Raji (cell line): ENCODE data around the gene CHKB.

ENCODE experiments used
- POLR2A ChIP-seq: IDR thresholded peaks from 2 replicates; pipeline ENCODE4 v1.6.1; 2011; ENCODE audit warnings: low read depth, low read length, control low read depth; ENCODE audit not compliant: insufficient read depth

CHKB gene

DNA sequence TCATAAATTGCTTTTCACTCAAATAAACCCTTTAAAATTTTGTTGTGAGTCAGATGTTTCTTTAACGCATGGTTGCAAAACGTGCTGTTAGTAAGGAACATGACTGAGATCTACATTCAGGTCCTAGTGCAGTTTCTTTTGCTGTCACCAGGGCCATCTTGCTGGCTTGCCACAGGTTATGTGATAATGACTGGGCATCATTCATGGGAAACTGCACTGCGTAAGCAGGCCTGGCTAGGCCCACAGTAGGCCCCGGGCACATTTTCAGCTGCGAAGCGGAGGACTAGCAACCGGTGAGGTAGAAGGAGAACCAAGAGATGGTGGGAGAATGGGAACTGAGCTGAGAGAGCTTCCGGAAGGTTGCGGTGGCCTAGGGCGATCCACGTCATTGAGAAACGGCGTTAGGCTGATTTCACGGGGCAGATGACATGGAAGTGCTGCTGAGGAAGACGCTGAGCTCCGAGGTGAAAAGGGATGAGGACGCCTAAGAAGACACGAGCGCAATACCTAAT is 40.2 kb downstream of the CHKB start:
- no peak for TF ChIP-seq POLR2A

GRCh38 chr22:50540381-50540780 is 42.3 kb downstream of the CHKB start:
- TF ChIP-seq POLR2A = no peak

DNA sequence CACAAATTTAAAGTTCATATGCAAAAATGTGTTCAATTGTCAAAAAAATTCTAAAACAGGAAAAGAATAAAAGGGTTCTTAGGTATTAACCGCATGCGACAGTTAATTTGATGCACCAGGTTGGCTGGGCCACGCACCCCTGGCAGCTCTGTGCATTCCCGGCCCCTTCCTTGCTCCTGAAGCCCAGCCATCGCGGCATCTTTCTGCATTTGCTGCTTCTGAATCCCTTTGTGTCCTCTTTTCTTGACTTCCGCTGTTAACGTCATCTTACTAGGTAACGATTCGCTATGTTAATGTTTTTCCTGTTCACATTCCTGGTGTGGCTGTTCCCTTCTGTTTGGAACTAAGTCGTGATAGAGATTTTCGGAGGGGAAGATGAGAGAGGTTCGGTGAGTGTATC is 44.9 kb downstream of the CHKB start:
- no peak for TF ChIP-seq POLR2A

GRCh38 chr22:50536226-50536625 is 46.4 kb downstream of the CHKB start:
- TF ChIP-seq POLR2A = no peak

- TF ChIP-seq POLR2A = peak; percentile 53
These were observed 47.5 kb downstream of the CHKB start for GRCh38 chr22:50535113-50535512.

DNA sequence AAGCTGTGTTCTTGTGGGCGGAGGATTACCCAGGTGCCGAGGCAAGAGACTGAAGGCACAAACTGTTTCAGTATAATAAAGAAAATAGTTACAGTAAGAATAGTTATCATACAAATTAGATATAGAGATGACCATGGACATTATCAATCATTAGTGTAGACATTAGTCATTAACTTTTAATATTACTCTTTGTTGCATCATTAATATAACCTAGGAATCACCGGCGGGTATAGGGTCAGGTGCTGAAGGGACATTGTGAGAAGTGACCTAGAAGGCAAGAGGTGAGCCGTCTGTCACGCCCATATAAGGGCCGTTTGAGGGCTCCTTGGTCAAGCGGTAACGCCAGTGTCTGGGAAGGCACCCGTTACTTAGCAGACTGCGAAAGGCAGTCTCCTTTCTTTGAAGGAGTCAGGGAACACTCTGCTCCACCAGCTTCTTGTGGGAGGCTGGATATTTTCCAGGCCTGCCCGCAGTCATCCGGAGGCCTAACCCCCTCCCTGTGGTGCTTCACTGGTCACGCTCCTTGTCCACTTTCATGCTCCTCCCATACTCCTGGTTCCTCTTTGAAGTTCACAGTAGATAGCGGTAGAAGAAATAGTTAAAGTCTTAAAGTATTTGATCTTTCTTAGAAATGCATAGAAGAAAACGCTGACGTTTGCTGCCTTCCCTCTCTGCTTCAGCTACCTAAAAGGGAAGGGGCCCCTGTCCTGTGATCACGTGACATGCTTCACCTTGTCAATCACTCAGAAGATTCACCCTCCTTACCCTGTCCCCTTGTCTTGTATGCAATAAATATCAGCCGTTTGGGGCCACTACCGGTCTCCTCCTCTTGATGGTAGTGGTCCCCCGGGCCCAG is 48.6 kb downstream of the CHKB start:
- TF ChIP-seq POLR2A = peak; percentile 64

GRCh38 chr22:50532824-50533796 is 49.5 kb downstream of the CHKB start:
- no peak for TF ChIP-seq POLR2A

- TF ChIP-seq POLR2A = no peak; the same call in 1 of the 2 replicates
These were observed 50.5 kb downstream of the CHKB start for GRCh38 chr22:50531962-50532674.

GRCh38 chr22:50531546-50531961 is 51.1 kb downstream of the CHKB start:
- TF ChIP-seq POLR2A = peak; percentile 67

DNA sequence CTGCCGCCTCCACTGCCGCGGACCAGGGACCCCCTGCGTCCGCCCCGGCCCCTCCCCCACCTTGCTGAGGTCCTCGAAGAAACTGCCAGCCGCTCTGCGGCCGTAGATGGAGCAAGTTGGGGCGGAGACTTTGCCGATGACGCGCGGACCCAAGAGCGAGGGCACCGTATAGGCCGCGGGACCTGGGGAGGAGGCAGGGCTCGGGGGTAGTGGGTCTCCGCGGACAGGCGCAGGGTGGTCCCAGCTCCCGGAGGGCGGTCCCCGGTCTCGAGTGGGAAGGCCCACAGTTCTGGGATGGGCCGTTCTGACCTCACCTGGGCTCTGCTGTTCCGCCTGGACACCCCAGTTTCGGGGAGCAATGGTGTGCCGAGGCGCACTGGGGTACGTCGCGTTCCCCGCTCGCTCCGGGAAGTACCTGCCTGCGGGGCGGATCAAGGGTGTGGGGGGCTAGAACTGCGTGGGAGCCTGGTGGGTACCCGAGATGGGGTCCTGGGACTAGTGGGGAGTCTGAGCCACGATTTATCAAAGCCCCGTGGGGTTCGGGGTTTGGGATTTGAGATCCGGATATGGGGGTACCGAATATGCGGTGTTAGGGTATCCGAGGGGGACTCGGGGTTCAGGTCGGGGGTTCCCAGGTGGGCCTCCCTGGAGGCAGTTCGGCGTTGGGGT is 51.6 kb downstream of the CHKB start:
- peak; percentile 72 for TF ChIP-seq POLR2A

DNA sequence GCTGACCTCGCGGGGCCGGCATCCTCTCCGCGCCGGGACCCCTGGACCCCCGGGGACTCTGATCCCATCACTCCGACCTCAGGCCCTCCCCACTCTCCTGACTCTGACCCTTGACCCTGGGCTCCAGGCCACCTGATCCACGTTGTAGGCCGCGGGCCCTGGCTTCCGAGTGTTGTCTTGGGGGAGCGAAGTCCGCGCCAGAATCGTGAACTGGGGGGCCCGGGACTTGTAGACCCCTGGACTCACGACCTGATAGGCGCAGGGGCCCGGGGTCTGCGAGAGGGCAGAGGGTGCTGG is 52.1 kb downstream of the CHKB start:
- TF ChIP-seq POLR2A = no peak

DNA sequence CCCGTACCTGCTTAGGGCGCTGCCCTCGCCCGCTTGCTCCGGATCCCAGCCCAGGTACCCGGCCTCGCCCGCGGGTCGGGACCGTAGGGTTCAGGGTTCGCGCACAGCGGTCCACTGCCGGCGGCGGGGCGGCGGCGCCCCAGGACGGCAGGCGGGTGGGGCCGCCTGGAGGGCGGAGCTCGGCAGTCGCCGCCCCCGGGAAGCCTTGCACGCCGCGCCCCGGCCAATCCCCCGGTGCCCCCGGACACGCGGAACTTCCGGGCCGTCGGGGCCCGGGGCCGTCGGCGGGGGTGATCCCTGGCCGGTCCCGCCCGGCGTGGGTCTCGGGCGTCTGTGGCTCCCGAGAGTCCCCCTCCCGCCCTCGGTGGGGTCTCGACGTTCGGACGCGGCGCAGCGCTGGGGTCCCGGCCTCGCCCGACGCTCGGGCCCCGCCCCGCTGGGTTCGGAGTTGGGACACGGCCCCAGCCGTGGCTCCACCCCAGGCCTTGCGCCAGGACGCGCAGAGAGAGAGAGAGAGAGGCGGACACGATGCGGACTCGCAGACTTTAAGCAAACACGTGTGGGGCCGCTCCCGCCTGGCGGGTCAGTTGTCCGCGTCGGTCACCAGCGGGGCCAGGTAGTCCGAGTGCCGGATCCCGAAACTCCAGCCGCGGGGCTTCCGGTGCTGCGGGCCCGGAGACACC is 52.6 kb downstream of the CHKB start, which contains the start of gene TYMP:
TSS of gene TYMP (minus strand) at position 116 of the 683 bp plus-strand sequence. CDS start 303 bp downstream, outside the sequence.
- peak; percentile 57; the same call in 1 of the 2 replicates for TF ChIP-seq POLR2A

DNA sequence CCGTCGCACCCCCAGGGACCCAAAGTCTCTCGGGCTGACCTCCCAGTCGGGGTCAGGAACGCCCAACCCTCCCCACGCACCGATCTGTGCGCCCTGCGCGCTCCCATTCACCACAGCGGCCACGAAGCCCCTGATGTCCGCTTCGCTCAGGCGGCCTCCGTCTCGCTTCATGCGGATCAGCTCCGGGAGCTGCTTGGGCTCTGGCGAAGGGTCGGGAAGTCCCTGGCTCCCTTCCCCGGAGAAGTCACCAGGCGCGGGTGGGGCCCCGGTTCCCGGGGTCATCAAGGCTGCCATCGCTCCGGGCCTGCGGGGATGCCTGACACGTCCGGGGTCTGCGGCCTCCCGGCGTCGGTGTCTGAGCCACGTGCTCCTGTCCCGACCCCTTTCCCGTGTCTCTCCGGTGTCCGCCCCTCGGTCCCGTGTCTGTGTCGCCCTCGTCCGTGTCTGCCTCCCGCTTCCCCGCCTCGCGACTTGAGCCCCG is 53.2 kb downstream of the CHKB start:
- peak; percentile 67 for TF ChIP-seq POLR2A
